Trophoblast cell (in vitro differentiated cells and primary cell): Measurements from ENCODE around the gene EPHX1.

ENCODE experiments used
- DNase-seq, 2 donors: peaks; one replicate each; pipeline ENCODE4 v3.0.0-alpha.2; 2016
- H2AFZ ChIP-seq: 2 replicates; pipeline ENCODE4 v1.6.1; 2013; ENCODE audit warnings: low read length, moderate library complexity, mild to moderate bottlenecking; ENCODE audit not compliant: insufficient read depth, poor library complexity
- H2AK5ac ChIP-seq: 2 replicates; pipeline ENCODE4 v1.6.1; 2013; ENCODE audit warnings: mild to moderate bottlenecking, low read length
- H2BK120ac ChIP-seq: 2 replicates; pipeline ENCODE4 v1.6.1; 2013; ENCODE audit warnings: low read length, mild to moderate bottlenecking, moderate library complexity; ENCODE audit not compliant: insufficient read depth, poor library complexity
- H2BK12ac ChIP-seq: 2 replicates; pipeline ENCODE4 v1.6.1; 2013; ENCODE audit warnings: mild to moderate bottlenecking, low read length, moderate library complexity
- H2BK5ac ChIP-seq: 2 replicates; pipeline ENCODE4 v1.6.1; 2013; ENCODE audit warnings: low read length, low read depth, moderate library complexity, mild to moderate bottlenecking; ENCODE audit not compliant: poor library complexity
- H3K14ac ChIP-seq: 2 replicates; pipeline ENCODE4 v1.6.1; 2013; ENCODE audit warnings: mild to moderate bottlenecking, low read length
- H3K18ac ChIP-seq: 2 replicates; pipeline ENCODE4 v1.6.1; 2013; ENCODE audit warnings: mild to moderate bottlenecking, low read length
- H3K23ac ChIP-seq: 2 replicates; pipeline ENCODE4 v1.6.1; 2013; ENCODE audit warnings: low read length
- H3K27ac ChIP-seq: 2 replicates; pipeline ENCODE4 v1.5.1; 2013; ENCODE audit warnings: low read depth, mild to moderate bottlenecking, inconsistent platforms, low read length, moderate library complexity
- H3K27me3 ChIP-seq: 2 replicates; pipeline ENCODE4 v1.6.1; 2013; ENCODE audit warnings: inconsistent platforms, mild to moderate bottlenecking, low read length, moderate library complexity; ENCODE audit not compliant: insufficient read depth
- H3K36me3 ChIP-seq, 2 experiments: 1 replicate in 1 of 2; 2 replicates in 1 of 2; pipeline ENCODE4 v1.6.1; 2013; ENCODE audit warnings: low read length in 2 of 2, mild to moderate bottlenecking in 2 of 2, moderate library complexity in 1 of 2; ENCODE audit not compliant: insufficient read depth in 2 of 2, control insufficient read depth in 1 of 2
- H3K4ac ChIP-seq: 2 replicates; pipeline ENCODE4 v1.6.1; 2013; ENCODE audit warnings: low read depth, mild to moderate bottlenecking, low read length, moderate library complexity
- H3K4me1 ChIP-seq, 2 experiments: 1 replicate in 1 of 2; 2 replicates in 1 of 2; pipeline ENCODE4 v1.6.1; 2013; ENCODE audit warnings: low read length in 2 of 2, mild to moderate bottlenecking in 2 of 2, moderate library complexity in 1 of 2; ENCODE audit not compliant: insufficient read depth in 2 of 2, control insufficient read depth in 1 of 2
- H3K4me2 ChIP-seq: 2 replicates; pipeline ENCODE4 v1.6.1; 2013; ENCODE audit warnings: inconsistent platforms, mild to moderate bottlenecking, low read length, moderate library complexity
- H3K4me3 ChIP-seq: 2 replicates; pipeline ENCODE4 v1.5.1; 2013; ENCODE audit warnings: mild to moderate bottlenecking, low read depth, low read length, inconsistent platforms
- H3K79me1 ChIP-seq: one replicate; pipeline ENCODE4 v1.6.1; 2013; ENCODE audit warnings: low read length
- H3K79me2 ChIP-seq: 2 replicates; pipeline ENCODE4 v1.6.1; 2013; ENCODE audit warnings: low read length, mild to moderate bottlenecking; ENCODE audit not compliant: control insufficient read depth, insufficient read depth, poor library complexity
- H3K9ac ChIP-seq: 2 replicates; pipeline ENCODE4 v1.6.1; 2013; ENCODE audit warnings: mild to moderate bottlenecking, low read length
- H3K9me3 ChIP-seq: 2 replicates; pipeline ENCODE4 v1.6.1; 2013; ENCODE audit warnings: low read depth, mild to moderate bottlenecking, control low read depth, inconsistent platforms, low read length; ENCODE audit not compliant: insufficient read depth
- H4K12ac ChIP-seq: 2 replicates; pipeline ENCODE4 v1.6.1; 2013; ENCODE audit warnings: low read depth, mild to moderate bottlenecking, low read length, moderate library complexity
- H4K8ac ChIP-seq: 2 replicates; pipeline ENCODE4 v1.6.1; 2013; ENCODE audit warnings: low read depth, mild to moderate bottlenecking, low read length, moderate library complexity
- H4K91ac ChIP-seq: one replicate; pipeline ENCODE4 v1.6.1; 2013; ENCODE audit warnings: low read depth, mild to moderate bottlenecking, low read length, moderate library complexity
- WGBS: extraction: QIAGEN DNeasy Blood & Tissue Kit; methylation state at CpG from one replicate; pipeline ENCODE4 v1.1.7; 2013; ENCODE audit warnings: missing lambda C conversion rate; ENCODE audit not compliant: insufficient read length, insufficient coverage; ENCODE audit errors: extremely low coverage; 5-methylcytosine and 5-hydroxymethylcytosine counted together

The EPHX1 gene

DNA sequence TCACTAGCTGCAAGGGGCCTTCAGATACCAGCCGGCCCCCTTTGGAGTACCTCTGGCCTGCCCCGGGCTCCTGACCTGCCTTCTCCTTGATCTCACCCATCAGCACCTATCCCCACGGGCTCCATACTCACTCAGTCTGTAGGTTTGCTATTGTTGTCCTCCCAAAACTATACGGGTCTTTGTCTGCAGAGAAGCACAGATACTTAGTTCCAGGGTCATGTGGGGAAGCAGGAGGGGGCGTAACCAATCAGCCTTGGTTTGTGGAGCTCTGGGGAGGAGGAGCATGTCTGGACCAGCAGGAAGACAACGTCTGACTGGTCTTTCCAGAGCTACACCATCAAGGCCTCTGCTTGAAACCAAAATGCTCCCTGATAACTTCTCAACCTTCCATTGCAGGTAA lies 57.1 kb downstream of the EPHX1 start:
- Histone ChIP-seq H3K79me2 (no peaks in the 10 kb centered on the region), H4K91ac (no peak overlapping the region), H2BK5ac (no peak overlapping the region), H3K23ac (no peak overlapping the region), H2AFZ (no peak overlapping the region), H2BK120ac (no peak overlapping the region), H4K8ac (no peak overlapping the region), H2BK12ac (no peak overlapping the region), H3K9ac (no peak overlapping the region), H4K12ac (no peak overlapping the region), H3K9me3 (peaks cover 1% of the 10 kb centered on the region), H3K27me3 (no peaks in the 10 kb centered on the region), H3K36me3 (peaks cover 38 to 50% of the 10 kb centered on the region in 2 experiments), H3K27ac (no peak overlapping the region), H3K4me3 (no peak overlapping the region), H3K4ac (no peak overlapping the region), H3K4me1 (no peaks in the 10 kb centered on the region), H2AK5ac (no peak overlapping the region), H3K14ac (no peak overlapping the region), H3K4me2 (no peak overlapping the region), H3K18ac (no peak overlapping the region), H3K79me1 (no peaks in the 10 kb centered on the region)
- no CpG with 5 or more reads among the region's 6 CpGs for WGBS
- DNase-seq: no peak

DNA sequence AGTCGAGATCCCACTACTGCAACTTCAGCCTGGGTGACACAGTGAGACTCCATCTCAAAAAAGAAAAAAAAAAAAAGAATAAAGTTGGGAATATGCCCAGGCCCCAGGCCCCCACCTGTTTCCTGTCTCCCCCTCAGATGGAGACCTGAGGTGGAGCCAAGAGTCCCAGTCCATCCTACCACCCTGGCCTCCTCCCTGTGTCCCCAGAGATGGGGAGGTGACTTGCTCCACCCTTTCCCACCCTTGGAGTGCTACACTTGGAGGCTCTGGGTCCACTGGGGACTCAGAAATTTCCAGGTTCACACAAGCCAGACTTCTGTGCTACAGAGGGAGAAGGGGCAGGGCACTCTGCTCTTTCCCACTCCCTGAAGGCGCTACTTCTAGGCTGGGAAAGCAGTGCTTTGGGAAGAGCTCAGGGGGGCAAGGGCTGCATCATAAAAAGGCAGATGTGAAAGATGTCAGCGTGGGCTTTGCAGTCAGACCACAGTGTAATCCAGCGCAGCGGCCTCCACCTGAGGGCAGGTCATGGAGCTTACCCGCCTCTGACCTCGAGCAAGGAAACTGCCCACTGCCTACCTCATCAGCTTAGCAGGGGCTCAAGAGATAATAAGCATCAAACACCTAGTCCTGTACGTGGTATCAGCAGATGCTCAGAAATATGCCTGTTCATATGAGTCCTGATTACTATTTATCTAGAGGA lies 58.9 kb downstream of the EPHX1 start:
- Histone ChIP-seq H3K4ac (no peak overlapping the region), H2BK12ac (no peak overlapping the region), H3K4me1 (peaks cover 2 to 3% of the 10 kb centered on the region in 2 experiments), H3K4me3 (no peak overlapping the region), H3K27ac (no peak overlapping the region), H3K79me1 (no peaks in the 10 kb centered on the region), H3K79me2 (no peaks in the 10 kb centered on the region), H4K8ac (no peak overlapping the region), H3K36me3 (peaks cover 35 to 43% of the 10 kb centered on the region in 2 experiments), H3K14ac (no peak overlapping the region), H3K9ac (no peak overlapping the region), H2BK5ac (no peak overlapping the region), H3K23ac (no peak overlapping the region), H3K27me3 (no peaks in the 10 kb centered on the region), H3K18ac (no peak overlapping the region), H4K91ac (no peak overlapping the region), H2AFZ (no peak overlapping the region), H4K12ac (no peak overlapping the region), H2AK5ac (no peak overlapping the region), H2BK120ac (no peak overlapping the region), H3K4me2 (no peak overlapping the region), H3K9me3 (peaks cover 1% of the 10 kb centered on the region)
- WGBS: no CpG with 5 or more reads among the region's 8 CpGs
- no peak for DNase-seq

DNA sequence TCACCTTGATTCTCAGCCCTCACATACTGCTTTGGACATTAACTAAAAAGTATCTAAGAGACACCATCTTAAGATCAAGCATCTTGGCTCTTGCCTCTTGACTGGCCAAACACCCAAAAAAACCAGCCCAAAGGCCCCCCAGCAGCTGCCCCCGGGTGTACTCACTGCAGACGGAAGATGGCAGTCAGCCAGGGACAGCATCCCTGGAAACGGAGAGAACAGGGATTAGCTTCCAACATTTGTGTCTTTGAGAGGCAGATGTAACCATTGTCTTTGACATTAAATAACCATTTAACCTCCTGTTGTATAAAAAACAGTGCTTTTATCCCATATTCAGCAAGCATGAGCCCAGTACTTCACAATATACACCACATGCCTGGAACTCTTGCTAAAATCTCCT lies 61.0 kb downstream of the EPHX1 start:
- Histone ChIP-seq H2BK5ac (no peak overlapping the region), H3K4me1 (peaks cover 14 to 15% of the 10 kb centered on the region in 2 experiments), H3K27me3 (no peaks in the 10 kb centered on the region), H3K14ac (no peak overlapping the region), H3K18ac (no peak overlapping the region), H3K79me1 (peaks cover 7% of the 10 kb centered on the region), H4K12ac (no peak overlapping the region), H3K9ac (no peak overlapping the region), H3K9me3 (peaks cover 1% of the 10 kb centered on the region), H3K79me2 (peaks cover 2% of the 10 kb centered on the region), H2AFZ (no peak overlapping the region), H3K4ac (no peak overlapping the region), H3K27ac (no peak overlapping the region), H2AK5ac (no peak overlapping the region), H3K4me2 (no peak overlapping the region), H3K4me3 (no peak overlapping the region), H3K36me3 (peaks cover 25 to 34% of the 10 kb centered on the region in 2 experiments), H4K91ac (no peak overlapping the region), H3K23ac (no peak overlapping the region), H4K8ac (no peak overlapping the region), H2BK12ac (no peak overlapping the region), H2BK120ac (no peak overlapping the region)
- DNase-seq: no peak
- WGBS: no CpG with 5 or more reads among the region's 3 CpGs

DNA sequence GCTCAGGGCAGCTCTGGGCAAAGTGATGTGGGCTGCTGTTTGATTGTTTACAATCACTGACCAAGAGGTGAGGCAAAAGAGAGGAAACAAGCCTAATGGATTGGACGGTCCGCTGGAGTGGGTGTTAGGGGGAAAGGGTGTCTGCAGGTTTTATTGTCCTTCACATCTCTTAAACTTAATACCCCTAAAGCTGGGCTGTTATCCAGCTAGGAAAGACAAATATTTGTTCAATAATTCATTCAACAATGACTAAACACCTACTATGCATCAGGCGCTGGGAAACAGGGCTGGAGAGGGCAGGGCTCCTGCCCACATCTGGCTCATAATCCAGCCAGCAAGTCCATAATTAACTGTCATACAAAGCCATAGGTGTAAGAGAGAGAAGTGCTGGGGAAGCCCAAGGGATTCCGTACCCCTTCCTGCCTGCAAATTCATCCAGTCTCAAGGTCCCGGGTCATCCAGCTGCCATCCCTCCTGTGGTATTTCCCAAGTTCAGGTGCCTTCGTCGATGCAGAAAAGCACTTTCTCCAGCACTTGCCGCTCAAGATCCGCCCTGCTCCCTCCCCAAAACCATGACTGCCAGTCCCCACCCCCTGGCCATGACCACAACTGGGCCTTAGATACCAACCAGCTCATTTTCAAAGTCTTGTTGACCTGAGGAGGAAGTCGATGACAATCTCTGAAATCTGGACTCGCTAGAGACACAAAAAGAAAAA lies 61.6 kb downstream of the EPHX1 start:
- Histone ChIP-seq H3K9me3 (peaks cover 1% of the 10 kb centered on the region), H3K23ac (no peak overlapping the region), H3K14ac (no peak overlapping the region), H3K9ac (no peak overlapping the region), H4K12ac (no peak overlapping the region), H2AK5ac (no peak overlapping the region), H3K4ac (no peak overlapping the region), H3K79me1 (peaks cover 7% of the 10 kb centered on the region), H3K18ac (no peak overlapping the region), H3K27ac (no peak overlapping the region), H3K4me2 (no peak overlapping the region), H2BK120ac (no peak overlapping the region), H2BK12ac (no peak overlapping the region), H4K91ac (no peak overlapping the region), H4K8ac (no peak overlapping the region), H3K4me3 (no peak overlapping the region), H2AFZ (no peak overlapping the region), H3K79me2 (peaks cover 2% of the 10 kb centered on the region), H3K27me3 (no peaks in the 10 kb centered on the region), H3K36me3 (peaks cover 22 to 30% of the 10 kb centered on the region in 2 experiments), H3K4me1 (peaks cover 16 to 19% of the 10 kb centered on the region in 2 experiments), H2BK5ac (no peak overlapping the region)
- DNase-seq: no peak
- WGBS: no CpG with 5 or more reads among the region's 11 CpGs
